Gastrocnemius medialis (tissue), 4 donors: ENCODE data around the gene LIX1.

Experiments used
- CTCF ChIP-seq, 5 experiments: fragments of 450-650 bp in 3 of 5; fragments of 200-600 bp in 2 of 5; sonication (generic) in 2 of 5; IDR thresholded peaks in 4 of 5; conservative IDR thresholded peaks in 1 of 5; 1 replicate in 4 of 5; 2 replicates in 1 of 5; pipeline ENCODE4 v1.5.1; 2016 to 2019; ENCODE audit warnings: antibody characterized with exemption in 5 of 5, mild to moderate bottlenecking in 3 of 5, moderate library complexity in 3 of 5
- POLR2A ChIP-seq, 2 donors: fragments of 450-650 bp; IDR thresholded peaks; one replicate each; pipeline ENCODE4 v1.6.1; 2017; ENCODE audit warnings: antibody characterized with exemption in 2 of 2, mild to moderate bottlenecking in 2 of 2, moderate library complexity in 2 of 2

DNA sequence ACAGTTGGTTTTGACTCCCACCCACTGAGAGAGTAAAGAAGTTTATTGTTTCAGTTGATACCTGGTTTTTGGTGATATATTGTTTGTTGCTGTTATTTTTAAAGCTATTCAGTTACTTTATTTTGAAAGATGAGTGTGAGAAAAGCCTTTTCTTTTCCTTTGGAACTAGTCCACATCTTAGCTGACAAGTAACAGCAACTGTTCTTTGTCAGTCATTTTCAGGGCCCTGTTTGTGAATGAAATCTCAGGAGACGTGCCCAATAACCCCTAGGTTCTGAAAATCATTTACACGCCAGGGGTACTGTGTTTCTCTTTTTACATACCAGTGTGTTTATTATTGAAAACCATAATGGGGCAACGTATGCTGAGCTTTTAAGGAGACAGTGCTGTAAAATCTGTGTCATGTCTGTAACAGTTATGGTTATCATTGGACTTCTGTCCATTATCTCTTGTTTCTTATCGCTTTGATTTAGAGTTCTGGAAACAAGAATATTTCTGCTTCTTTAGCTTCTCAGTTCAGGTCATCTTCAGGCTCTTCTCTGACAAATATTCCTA lies 75.0 kb downstream of the LIX1 start:
- TF ChIP-seq POLR2A (IDR thresholded peaks at IDR 0.05) (no peak), CTCF (IDR thresholded peaks at IDR 0.05 in 4 of 5, conservative IDR thresholded peaks at IDR 0.05 in 1 of 5) (no peak)
